Colonic mucosa (tissue), 4 donors: ENCODE measurements around the gene ADK. TPM values are rescaled to one million over a fixed set of nuclear protein-coding genes. Genes with fewer than 3 reads are reported as not detected.

Source experiments
- DNase-seq: peaks from one replicate; pipeline ENCODE4 v3.0.0-alpha.2; 2020
- H3K27ac ChIP-seq: fragments of 200-600 bp; one replicate; pipeline ENCODE4 v1.8.0; 2021
- H3K27me3 ChIP-seq: fragments of 200-600 bp; one replicate; pipeline ENCODE4 v1.8.0; 2021
- H3K36me3 ChIP-seq: fragments of 200-600 bp; one replicate; pipeline ENCODE4 v1.8.0; 2021
- H3K4me1 ChIP-seq: fragments of 200-600 bp; one replicate; pipeline ENCODE4 v1.8.0; 2021; ENCODE audit warnings: mild to moderate bottlenecking
- H3K4me3 ChIP-seq: fragments of 200-600 bp; one replicate; pipeline ENCODE4 v1.8.0; 2021
- H3K9ac ChIP-seq, 2 donors: one replicate each; pipeline ENCODE4 v1.7.0; 2013; ENCODE audit warnings: control low read depth in 2 of 2, low read depth in 2 of 2, low read length in 2 of 2
- H3K9me3 ChIP-seq: fragments of 200-600 bp; one replicate; pipeline ENCODE4 v1.8.0; 2021
- CTCF ChIP-seq: fragments of 200-600 bp; IDR thresholded peaks from one replicate; pipeline ENCODE4 v1.8.0; 2022; ENCODE audit warnings: antibody characterized with exemption, mild to moderate bottlenecking
- intact Hi-C: fragments of 100-400 bp; cut with DNase I; formaldehyde crosslinking; loops from one replicate; pipeline ENCODE4 v1.14.1; 2022
- total RNA-seq, 2 donors: library from RNA; stranded (reverse); fragmentation: NEBNext Ultra II Directional in 1 of 2; extraction: Animal tissue kit (Norgen Biotek cat#: 25700) in 1 of 2; gene quantifications; one replicate each; pipeline ENCODE4 v1.2.1, GENCODE V29; 2021
- donor health status: healthy.
- donor health status: DM: no; HTN: no; CAD: no.
- donor health status: DM: no; HTN: no; CAD: no.

The ADK gene
- total RNA-seq, 2 donors from 2014 or later = 20.2 to 27.6 TPM

- Histone ChIP-seq H3K36me3 (no peaks in the 10 kb centered on the region), H3K27ac (no peak overlapping the region), H3K9me3 (no peaks in the 10 kb centered on the region), H3K27me3 (no peaks in the 10 kb centered on the region), H3K4me1 (no peaks in the 10 kb centered on the region), H3K4me3 (no peak overlapping the region), H3K9ac (no peak overlapping the region)
- TF ChIP-seq CTCF = no peak
- DNase-seq = no peak
- intact Hi-C loops = loop anchor here (10.0 kb wide), 1 partner anchor 87 kb away; no protein-coding TSS in a partner anchor
Observed at GRCh38 chr10:74231375-74231774, 80.4 kb downstream of the ADK start.

GRCh38 chr10:74233281-74233680, 82.3 kb downstream of the ADK start:
- intact Hi-C loops = loop anchor here (10.0 kb wide), 1 partner anchor 88 kb away; no protein-coding TSS in a partner anchor
- Histone ChIP-seq H3K36me3 (no peaks in the 10 kb centered on the region), H3K9ac (no peak overlapping the region), H3K4me1 (no peaks in the 10 kb centered on the region), H3K4me3 (no peak overlapping the region), H3K27me3 (no peaks in the 10 kb centered on the region), H3K27ac (no peak overlapping the region), H3K9me3 (no peaks in the 10 kb centered on the region)
- no peak for DNase-seq
- TF ChIP-seq CTCF = no peak

GRCh38 chr10:74234569-74234968, 83.5 kb downstream of the ADK start:
- Histone ChIP-seq H3K4me1 (no peaks in the 10 kb centered on the region), H3K4me3 (no peak overlapping the region), H3K27me3 (no peaks in the 10 kb centered on the region), H3K36me3 (no peaks in the 10 kb centered on the region), H3K9me3 (no peaks in the 10 kb centered on the region), H3K27ac (no peak overlapping the region), H3K9ac (no peak overlapping the region)
- intact Hi-C loops = loop anchor here (10.0 kb wide), 1 partner anchor 90 kb away; no protein-coding TSS in a partner anchor
- peak; percentile 17 for TF ChIP-seq CTCF
- DNase-seq = no peak

- no peak for TF ChIP-seq CTCF
- Histone ChIP-seq H3K27ac (no peak overlapping the region), H3K9me3 (no peaks in the 10 kb centered on the region), H3K4me3 (no peak overlapping the region), H3K9ac (no peak overlapping the region), H3K36me3 (no peaks in the 10 kb centered on the region), H3K4me1 (no peaks in the 10 kb centered on the region), H3K27me3 (no peaks in the 10 kb centered on the region)
- intact Hi-C loops = loop anchor here (10.0 kb wide), 1 partner anchor 93 kb away; no protein-coding TSS in a partner anchor
- no peak for DNase-seq
Observed at GRCh38 chr10:74238031-74238431, 87.0 kb downstream of the ADK start.

- no peak overlapping the region for H3K4me3 ChIP-seq
- H3K27me3 ChIP-seq = no peaks in the 10 kb centered on the region
- H3K36me3 ChIP-seq = no peaks in the 10 kb centered on the region
- no peak for DNase-seq
- intact Hi-C loops = loop anchor here (10.0 kb wide), 1 partner anchor 94 kb away; no protein-coding TSS in a partner anchor
- no peaks in the 10 kb centered on the region for H3K9me3 ChIP-seq
- TF ChIP-seq CTCF = no peak
- no peaks in the 10 kb centered on the region for H3K4me1 ChIP-seq
- H3K27ac ChIP-seq = no peak overlapping the region
- H3K9ac ChIP-seq = no peak overlapping the region
Observed at GRCh38 chr10:74238516-74238915, 87.5 kb downstream of the ADK start.
